GM21423 (cell line): ENCODE data around the gene KIF17.
"Not testable (repeated sequence)": the region's sequence is repeated elsewhere in the genome, so short reads cannot be mapped to it uniquely, and the experiment has no call there.

Source experiments
- ATAC-seq: cut with Tn5 transposase; IDR thresholded peaks from one replicate; pipeline ENCODE4 v1.9.1; 2021; ENCODE audit warnings: mild to moderate bottlenecking, moderate library complexity; ENCODE audit not compliant: unreplicated experiment

The KIF17 gene

DNA sequence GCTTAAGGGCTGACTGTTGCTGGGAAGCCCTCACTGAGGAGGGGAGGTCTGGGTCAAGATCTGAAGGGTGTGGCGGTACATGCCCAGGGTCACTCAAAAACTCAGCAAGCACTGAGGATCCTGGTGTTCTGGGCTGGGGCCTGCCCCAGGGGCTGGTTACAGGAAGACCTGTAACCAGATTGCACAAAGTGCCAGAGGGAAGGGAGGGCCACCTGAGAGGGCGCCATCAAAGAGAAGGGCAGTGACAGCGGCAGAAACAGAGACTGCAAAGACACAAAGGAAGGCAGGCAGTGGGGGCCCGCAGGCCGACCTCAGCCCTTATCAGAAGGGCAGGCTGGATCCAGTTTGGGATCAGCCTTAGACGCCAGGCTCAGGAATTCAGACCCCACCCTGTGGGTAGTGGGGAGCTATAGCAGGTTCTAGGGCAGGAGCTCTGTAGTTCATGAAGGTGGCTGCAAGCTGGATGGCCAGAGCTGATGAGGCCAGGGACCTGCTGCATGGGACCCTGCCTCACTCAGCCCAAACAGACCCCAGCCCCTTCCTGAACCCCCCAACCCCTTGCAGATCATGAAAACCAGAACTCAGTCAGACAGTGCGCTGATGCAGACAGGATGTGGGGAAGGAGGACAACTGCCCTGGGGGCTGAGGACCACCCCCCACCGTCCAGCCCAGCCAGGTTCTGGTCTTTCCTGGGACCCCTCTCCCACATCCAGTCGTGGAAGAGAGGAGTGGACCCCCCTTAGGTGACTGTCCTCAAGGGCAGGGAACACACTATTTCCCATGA is 10.8 kb upstream of the KIF17 start:
- no peak for ATAC-seq

DNA sequence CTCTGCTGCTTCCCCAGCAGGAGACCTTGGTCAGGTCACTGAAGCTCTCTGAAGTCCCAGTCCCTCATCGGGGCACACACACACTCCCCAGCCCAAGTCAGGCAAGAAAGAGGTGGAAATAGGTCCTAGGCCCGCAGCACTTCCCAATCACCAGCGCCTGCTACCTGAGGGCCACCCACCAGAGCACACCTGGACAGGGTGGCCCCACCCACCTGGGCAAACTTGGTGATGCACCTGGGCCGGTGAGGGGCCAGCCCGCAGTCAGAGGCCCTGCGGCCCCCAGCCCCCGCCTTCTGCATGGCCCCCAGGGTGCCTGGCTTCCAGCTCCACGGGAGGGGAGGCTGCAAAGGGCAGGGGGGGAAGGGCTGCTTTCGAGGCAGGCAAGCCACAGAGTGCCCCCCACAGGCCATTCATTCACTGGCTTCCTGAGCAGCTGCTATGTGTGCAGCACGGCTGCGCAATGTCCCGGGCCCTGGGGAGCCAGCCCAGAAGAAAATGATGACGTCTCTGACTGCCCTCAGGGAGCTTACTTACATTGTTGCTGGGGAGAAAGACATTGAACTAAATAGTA is 10.0 kb upstream of the KIF17 start:
- ATAC-seq: no peak

DNA sequence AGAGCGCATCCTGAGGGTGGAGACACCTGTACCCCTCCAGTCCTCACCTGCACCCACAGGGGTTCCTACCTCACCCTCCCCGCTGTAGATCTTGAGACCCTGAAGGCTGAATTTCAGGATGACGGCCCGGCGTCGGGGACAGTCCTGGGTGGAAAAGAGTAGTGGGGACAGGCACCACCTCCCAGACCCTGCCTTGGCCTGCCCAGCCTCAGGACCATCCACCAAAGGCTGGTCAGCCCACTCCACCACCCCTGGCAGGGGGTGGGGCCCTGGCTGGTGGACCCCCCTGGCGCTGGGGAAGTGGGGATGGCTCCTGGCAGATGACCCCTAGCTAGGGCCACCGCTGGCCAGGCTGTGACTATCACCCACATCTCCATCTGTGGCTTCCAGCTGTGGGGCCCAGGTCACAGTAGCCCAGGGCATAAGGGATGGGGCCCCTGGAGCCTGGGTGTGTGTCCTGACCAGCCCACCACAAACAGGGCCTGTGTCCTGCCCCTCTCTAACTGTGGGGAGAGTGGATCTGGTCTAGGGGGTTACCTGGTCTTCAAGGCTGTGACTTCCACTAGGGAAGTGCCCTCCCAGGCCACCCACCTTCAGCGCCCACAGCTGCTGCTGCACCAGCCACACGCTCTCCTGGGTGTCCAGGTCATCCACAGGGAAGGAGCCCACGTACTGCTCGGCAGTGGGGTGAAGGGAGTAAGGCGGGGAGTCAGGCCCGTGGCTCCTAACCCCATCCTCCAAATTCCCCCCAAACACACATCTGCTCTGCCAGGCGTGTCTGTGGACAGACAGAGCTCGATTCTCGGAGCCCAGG is 9.3 kb upstream of the KIF17 start:
- no peak for ATAC-seq

DNA sequence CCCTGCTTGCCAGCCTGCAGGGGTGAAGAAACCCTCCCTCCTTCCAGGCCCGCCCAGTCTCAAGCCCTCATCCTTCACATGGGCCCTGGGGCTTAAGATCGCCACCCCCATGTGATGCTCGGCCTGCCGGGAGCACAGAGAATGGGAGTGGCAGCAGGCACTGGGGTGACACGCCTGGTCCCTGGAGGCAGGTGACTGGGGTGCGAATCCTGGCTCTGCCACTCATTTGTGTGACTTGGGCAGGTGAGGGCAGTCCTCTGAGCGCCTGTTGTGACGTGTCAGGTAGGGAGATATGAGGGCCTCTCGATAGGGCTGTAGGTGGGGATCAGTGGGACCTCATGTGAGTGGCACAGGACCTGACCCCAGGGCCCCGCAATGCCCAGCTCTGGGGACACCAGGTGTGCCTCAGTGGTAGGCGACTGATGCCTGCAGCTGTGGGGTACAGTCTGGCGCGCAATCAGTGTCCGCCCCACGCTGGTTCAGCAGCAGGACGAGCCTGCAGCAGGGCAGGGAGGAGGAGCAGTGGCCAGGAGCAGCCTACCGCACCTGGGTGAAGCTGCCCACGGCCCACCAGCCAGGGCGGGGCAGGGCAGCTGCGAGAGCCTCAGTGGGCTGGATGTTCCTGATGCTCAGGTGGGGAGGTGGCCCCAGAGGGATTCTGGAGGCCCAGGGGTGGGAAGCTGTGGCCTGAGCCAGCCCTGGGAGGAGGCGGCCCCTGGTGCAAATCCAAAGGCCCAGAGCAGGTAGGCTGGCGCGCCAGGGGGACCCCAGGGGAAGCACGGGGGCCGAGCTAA is 8.5 kb upstream of the KIF17 start:
- no peak for ATAC-seq

DNA sequence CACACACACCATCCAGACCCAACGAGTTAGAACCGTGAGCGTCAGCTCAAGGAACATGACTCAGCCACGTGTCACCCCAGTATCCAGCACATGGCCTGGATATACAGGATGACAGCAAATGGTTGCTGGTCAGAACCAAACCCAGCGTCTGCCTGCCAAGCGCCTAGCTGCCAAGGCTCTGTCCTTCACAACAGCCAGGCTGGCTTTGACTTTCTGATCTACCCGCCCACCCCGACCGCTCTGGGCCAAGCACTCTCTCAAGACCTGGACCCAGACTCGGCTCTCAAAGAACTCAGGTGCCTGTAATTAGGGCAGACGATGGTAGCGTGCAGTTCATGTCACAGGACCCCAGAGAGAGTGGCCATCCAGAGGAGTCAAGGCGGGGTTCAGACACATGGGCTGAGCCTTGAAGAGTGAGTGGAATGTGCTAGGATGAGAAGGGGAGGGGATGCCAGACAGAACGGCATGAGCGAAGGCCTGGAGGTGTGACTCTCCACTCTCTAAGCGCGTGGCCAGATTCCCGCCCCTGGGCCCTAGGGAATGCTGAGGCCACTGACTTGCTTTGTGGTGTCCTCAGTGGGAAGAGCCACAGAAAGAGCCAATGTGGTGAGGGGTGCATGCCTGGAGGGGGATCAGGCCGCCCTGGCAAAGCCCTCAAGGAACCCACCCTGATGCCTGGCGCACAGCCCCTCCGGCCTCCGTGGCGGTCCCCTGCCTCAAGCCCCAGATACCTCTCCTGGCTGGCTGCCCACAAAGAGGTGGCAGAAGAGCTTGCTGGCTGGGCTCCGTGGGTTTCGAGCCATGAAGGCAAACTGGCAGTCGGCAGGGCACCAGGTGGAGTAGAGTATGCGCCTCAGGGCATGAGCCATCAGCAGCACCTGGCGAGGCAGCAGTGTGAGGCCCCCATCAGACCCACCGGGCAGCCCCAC is 7.6 kb upstream of the KIF17 start:
- ATAC-seq: no peak

DNA sequence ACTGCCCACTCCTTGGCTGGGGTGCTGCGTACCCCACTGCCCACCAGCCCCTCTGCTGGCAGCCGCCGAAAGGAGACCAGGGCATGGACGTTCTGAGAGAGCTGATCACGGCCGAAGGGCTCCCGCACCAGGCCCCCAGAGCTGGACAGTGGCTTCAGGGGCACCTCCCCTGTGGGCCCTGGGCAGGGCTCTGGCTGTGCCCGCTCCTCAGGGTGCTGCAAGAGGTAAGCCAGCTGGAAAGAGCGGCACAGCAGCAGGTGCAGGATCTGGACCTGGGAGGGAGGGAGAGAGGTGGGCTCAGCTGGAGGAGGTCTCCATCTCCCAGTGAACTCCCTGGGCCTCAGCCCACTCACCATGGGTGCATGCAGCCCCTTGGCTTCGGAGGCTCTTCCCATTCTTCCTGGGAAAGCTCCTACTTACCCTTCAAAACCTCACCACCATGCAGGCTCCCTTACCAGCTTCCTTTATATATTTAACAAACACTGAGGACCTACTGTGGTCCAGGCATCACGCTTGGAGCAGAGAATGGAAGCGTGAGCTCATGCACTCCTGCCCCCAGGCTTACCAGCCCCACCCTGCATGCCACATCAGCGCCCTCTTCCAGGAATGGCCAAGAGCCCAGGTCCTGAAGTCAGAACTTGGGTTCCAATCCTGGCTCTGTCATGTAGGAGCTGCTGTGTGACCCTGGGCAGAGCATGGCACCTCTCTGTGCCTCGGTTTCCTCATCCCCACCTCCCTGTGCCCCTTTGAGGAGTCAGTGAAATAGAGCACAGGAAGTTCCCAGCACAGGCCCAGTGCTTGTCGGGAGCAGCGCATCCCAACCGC is 6.8 kb upstream of the KIF17 start:
- ATAC-seq: no peak

DNA sequence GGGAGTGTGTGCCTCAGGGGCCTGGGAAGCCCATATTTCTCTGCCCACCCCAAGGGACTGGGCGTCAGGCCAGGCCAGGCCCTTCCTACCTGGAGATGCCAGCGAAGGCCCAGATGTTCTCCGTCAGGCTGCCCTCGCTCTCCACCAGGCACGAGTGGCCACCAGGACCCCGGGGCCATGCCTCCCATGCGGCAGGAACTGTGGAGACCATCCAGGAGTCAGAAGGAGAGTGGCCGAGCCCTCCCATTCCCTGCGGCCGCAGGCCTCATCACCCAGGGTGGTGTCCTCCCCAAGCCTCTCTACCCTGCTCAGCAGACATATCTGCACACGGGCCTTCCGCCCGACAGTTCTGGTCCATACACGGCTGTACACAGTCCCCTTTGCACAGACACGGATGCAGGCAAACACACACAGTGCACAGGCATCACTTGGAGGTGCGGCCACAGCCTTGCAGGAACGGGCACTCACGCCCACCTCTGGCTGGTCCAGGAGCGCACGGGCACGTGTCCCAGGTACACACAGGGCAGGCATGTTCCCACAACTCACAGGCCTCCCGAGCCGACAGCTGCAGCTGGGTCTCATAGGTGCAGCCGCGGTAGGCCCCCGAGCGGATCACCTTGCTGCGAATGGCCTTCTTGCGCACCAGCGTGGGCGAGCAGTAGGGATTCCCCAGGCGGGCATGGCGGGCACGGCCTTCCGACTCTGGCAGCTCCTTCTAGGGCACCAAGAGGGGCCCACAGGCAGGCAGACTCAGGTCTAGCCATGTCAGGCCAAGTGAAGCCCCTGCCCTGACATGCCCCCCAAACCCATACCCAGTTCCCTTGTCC is 5.9 kb upstream of the KIF17 start:
- no peak for ATAC-seq

DNA sequence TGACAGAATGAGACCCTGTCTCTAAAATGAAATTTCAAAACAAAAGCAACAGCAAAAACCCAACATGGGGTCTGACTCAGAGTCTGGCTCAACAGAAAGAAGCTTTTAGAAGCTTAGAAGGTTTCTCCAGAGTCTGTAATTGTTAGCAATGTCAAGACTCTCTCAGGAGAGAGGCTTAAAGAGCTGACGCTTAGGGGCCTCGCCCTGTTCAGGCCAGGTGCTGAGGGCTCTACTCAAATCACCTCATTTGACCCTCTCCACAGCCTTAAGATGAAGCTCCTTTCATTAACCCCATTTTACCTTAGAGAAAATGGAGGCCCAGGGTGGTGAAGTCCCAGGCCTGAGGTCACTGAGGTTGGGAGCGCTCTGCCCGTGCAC is 5.3 kb upstream of the KIF17 start:
- no peak for ATAC-seq

DNA sequence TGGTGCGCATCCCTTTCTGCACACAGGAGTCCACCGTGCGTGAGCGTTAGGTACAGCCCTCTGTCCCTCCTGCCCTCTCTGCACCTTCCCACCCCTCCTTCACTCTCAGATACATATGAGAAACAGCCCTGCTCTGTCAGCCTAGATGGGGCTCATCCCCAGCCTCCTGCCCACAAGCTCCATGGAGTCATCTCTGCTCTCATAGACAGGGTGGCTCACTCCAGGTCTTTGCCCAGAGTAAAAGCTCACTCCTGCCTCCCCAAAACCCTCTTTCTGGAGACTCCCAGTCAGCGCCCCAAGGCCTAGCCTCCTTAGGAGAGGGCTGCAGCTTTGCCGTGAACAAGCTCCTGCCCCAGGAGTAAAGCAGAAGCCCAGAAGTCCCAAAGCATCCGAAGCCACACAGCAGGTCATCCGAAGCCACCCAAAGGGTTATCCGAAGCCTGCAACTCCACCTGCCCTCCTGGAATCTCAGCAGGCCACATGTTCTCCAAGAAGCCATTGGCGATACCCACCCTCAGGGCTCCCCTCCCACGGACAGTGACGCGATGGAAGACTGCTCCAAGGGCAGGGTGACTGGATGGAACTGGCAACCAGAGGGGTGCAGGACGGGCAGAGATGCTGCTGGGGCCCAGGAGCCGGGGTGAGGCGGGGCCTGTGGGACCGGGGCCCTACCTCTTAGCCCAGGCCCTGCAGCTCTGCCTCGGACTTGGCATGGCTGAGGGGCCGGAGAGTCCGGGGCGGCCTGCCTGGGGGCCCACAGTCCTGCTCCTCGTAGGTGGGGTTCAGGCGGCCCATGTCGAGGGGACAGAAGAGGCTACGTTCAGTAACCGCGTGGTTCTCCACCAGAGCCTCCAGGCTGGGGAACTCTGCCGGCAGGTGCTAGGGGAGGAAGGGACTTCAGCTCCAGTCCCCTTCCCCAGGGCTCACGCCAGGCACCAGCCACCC is 3.6 kb upstream of the KIF17 start:
- ATAC-seq: no peak

DNA sequence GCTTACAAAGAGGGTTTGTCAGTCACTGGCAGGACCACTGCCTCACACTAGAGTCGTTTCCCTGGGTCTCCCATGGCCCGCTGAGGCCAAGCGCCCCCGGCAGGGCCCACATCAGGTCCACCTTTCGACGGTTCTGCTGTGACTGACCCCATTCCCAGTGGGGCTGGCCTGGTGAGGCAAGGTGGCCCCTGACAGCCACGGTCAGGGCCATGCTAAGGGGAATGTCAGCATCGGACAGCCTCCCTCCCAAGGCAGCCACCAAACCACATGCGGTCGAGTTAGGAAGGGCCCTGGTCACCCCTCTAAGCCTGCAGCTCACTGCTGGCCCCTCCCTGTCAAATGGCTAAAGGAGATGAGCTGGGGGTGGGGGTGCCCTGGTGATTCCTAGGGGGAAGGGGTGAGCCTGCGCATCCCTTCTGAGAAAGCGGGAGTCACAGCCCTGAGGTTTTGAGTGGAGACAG is 2.9 kb upstream of the KIF17 start:
- no peak for ATAC-seq

DNA sequence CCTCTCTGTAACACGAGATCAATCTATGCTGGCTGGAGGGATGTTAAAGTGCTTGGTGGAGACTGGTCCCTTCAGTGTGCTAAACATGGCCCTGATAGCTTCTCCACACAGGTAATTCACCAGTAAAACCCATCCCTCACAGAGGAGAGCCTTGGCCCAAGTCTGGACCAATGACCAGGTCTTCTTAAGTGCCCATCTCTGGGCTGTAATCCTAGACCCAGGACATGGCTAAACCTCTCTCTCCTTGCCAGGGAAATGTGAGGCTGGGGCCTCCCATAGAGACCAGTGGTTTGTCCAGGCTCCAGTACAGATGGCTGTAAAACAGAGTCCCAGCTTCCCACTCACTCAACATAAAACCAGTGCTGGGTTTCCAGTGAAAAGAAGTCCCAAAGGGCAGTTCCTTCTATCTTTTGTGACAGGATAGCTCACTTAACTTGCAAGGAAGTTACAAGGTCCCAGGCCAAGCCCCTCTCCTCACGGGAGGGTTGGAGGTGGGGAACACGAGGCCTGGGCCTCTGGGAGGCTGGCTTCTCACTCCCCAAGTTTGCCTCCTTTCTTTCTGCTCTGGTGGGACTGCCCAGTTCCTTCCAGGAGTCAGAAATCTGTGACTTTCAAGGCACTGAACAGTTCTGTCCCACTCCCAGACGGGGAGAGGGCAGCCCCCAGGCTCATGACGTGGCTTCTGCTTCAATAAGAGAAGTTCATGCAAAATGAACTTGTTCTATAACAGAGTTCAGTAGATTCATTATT is 2.2 kb upstream of the KIF17 start:
- no peak for ATAC-seq

DNA sequence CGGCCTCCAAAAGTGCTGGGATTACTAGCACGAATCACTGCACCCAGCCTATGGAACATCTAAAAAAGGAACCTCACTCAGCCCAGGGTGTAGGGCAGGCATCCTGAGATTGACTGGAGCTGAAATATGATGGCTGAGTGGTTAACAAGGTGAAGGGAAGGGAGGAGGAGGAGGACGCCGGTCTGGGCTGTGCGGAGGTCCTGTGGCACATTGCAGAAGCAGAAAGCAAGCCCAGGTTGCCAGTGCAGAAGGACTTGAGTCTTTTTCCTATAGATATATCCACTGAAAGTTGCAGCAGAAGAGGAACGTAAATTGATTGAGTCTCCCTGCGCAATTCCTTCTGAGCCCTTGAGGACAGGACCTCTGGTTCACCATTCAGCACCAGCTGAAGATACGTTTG is 1.5 kb upstream of the KIF17 start:
- no peak for ATAC-seq

DNA sequence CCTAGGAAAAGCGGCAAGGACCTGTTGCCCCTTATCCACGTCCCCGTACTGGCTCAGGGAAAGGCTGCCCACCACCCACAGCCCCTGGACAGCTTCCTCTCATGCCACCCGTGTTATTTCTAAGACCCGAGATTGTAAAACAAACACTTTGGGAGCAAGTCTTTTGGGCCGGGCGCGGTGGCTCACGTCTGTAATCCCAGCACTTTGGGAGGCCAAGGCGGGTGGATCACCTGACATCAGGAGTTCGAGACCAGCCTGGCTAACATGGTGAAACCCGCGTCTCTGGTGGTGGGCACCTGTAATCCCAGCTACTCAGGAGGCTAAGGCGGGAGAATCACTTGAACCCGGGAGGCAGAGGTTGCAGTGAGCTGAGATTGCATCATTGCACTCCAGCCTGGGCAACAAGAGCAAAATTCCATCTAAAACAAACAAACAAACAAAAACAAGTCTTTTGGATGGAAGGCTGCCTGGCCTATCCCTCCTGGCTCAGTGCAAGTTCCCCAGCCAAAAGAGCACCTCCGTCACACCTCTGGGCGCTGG is 606 bp upstream of the KIF17 start:
- ATAC-seq: not testable (repeated sequence)

DNA sequence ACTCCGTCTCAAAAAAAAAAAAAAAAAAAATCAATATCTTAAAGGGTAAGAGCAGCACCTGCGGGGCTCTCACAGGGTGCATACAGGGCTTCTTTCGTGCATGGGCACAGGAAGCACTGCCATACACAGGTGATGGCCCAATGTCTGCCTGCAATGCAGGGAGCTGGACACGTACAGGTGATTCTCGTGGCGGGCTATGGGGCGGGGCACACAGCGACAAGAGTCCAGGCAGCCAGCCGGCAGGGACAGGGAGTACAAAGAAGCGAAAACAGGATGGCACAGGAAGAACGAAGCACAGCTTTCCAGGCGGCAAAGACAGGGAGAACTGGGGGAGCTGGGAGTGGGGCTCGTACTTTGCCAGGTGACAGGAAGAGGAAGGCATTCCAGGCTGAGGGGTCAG is 1.6 kb downstream of the KIF17 start:
- ATAC-seq: no peak

DNA sequence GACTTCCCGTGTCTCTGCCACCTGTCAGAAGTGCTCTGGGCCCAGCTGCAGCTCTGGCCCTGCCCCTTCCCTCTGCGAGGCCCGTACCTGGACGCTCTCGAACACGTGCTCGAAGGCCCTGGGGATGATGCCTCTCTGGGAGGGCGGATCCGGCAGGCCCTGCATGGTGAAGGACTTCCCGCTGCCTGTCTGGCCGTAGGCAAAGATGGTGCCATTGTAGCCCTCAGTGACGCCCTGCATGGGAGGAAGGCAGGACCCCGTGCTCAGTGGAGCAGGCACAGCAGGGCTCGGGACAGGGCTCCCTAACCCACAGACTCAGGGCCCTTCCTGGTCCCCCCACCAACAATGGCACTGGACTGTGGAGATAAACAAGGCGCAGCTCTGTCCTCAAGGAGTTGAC is 2.4 kb downstream of the KIF17 start:
- no peak for ATAC-seq

DNA sequence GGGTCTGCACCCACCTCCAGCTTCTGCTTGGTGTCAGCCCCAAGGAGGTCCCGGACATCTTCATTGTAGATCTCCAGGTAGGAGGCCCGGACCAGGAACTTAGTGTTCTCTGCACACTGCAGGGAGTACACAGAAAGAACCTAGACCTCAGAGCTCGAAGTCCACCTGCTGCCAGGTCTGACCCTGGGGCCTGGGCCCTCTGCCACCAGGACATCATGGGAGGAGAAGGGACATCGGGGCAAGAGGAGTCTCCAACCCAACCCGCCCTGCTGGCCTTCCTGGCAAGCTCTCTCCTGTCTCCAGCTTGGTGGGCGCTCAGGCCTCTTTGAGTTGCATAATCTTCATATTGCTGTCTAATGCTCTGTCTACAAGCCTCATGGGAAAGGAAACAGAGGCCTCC is 4.4 kb downstream of the KIF17 start:
- ATAC-seq: no peak
